Fibroblast of the aortic adventitia (primary cell): ENCODE results near the gene UTS2B. TPM values are rescaled to one million over a fixed set of nuclear protein-coding genes. Genes with fewer than 3 reads are reported as not detected.

Experiments
- DNase-seq: peaks from one replicate; pipeline ENCODE4 v3.0.0-alpha.2; 2010; ENCODE audit warnings: low read depth
- H3K4me3 ChIP-seq: 2 replicates; pipeline ENCODE4 v1.5.1; 2011; ENCODE audit warnings: low read depth, mild to moderate bottlenecking, control low read depth, low read length, moderate library complexity
- total RNA-seq: library from RNA; depleted of rRNA; stranded (reverse); fragments of >200 nt; gene quantifications from 2 replicates; pipeline ENCODE4 v1.2.3, GENCODE V29; 2012; ENCODE audit warnings: low replicate concordance
- TF ChIP-seq, protein P1 (sequence below): IDR thresholded peaks from 2 replicates; pipeline ENCODE4 v1.5.1; 2011; ENCODE audit warnings: mild to moderate bottlenecking, low read length, control low read depth, inconsistent platforms; ENCODE audit not compliant: insufficient read depth

The UTS2B gene
- total RNA-seq, 1 donor: 1.3 TPM

- H3K4me3 ChIP-seq: no peak overlapping the region
- no peak for DNase-seq
- TF ChIP-seq, protein P1, sequence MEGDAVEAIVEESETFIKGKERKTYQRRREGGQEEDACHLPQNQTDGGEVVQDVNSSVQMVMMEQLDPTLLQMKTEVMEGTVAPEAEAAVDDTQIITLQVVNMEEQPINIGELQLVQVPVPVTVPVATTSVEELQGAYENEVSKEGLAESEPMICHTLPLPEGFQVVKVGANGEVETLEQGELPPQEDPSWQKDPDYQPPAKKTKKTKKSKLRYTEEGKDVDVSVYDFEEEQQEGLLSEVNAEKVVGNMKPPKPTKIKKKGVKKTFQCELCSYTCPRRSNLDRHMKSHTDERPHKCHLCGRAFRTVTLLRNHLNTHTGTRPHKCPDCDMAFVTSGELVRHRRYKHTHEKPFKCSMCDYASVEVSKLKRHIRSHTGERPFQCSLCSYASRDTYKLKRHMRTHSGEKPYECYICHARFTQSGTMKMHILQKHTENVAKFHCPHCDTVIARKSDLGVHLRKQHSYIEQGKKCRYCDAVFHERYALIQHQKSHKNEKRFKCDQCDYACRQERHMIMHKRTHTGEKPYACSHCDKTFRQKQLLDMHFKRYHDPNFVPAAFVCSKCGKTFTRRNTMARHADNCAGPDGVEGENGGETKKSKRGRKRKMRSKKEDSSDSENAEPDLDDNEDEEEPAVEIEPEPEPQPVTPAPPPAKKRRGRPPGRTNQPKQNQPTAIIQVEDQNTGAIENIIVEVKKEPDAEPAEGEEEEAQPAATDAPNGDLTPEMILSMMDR: no peak
Observed at GRCh38 chr3:191345334-191345733, 15.0 kb upstream of the UTS2B start.

GRCh38 chr3:191343913-191344312 lies 13.6 kb upstream of the UTS2B start:
- H3K4me3 ChIP-seq: no peak overlapping the region
- TF ChIP-seq, protein P1: no peak
- DNase-seq: no peak

DNA sequence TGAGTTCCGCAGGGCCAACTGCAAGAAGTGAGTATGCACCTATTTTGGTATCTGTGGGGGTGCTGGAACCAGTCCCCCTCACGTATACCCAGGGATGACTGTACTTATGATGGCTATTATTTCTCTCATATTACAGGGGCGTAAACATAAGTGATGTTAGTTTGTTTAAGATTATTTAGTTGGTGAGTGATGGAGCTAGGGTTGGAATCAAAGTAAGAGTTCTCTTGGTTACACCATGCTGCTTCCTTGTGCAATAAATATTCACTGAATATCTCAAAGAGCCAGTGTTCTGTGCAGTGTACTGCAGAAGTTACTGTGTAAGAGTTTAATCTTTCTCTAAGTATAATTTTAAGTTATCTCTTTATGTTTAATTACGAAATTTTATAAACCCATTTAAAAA lies 12.8 kb upstream of the UTS2B start:
- DNase-seq: no peak
- no peak overlapping the region for H3K4me3 ChIP-seq
- TF ChIP-seq, protein P1: no peak

DNA sequence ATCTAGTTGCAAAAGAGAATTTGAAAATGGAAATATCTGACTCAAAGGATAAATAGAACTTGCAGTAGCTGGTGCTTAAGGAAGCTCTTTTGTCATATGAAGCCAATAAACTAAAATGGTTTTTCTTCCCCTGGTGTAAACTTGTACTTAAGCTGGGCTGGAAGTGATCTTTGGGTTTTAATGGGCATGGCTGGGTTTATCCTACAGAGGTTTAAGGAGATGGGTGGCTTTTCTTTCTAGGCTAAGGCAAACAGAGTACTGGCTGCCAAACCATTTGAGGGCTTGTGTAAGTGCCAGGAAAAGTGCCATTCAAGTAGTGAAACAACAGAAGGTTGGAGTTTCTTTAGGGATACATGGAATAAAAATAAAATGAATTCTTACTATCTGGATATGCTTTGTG lies 12.1 kb upstream of the UTS2B start:
- no peak for DNase-seq
- H3K4me3 ChIP-seq: no peak overlapping the region

GRCh38 chr3:191342006-191342405 lies 11.7 kb upstream of the UTS2B start:
- TF ChIP-seq, protein P1: no peak
- no peak for DNase-seq
- H3K4me3 ChIP-seq: no peak overlapping the region

More for the DNA sequence above, 12.1 kb upstream of the UTS2B start:
- TF ChIP-seq, protein P1: no peak

GRCh38 chr3:191340966-191341365 lies 10.6 kb upstream of the UTS2B start:
- H3K4me3 ChIP-seq: no peak overlapping the region
- TF ChIP-seq, protein P1: no peak
- DNase-seq: no peak

DNA sequence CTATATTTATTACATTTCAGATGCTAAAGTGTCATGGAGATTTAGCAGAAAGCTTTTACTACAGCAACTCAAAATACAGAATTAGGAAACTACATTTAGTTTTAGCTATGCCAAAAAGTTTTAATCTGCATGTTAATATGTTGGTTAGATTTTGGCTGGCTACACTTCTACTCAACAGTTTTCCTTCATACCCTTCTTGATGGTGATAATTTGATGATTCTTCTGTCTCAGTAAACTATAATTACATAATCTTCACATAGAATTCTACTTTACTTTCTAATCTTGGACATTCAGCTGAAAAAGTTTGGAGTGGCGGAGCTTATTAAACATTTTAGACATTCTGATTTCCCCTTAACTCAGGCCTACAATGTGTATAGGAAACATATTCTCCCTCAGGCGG lies 10.0 kb upstream of the UTS2B start:
- TF ChIP-seq, protein P1: no peak
- H3K4me3 ChIP-seq: no peak overlapping the region
- DNase-seq: no peak
